ENCODE results near the gene ADAMTS10.
"Not testable (repeated sequence)": the region's sequence is repeated elsewhere in the genome, so short reads cannot be mapped to it uniquely, and the experiment has no call there.

The ADAMTS10 gene

GRCh38 chr19:8622886-8623285 lies 12.4 kb upstream of the ADAMTS10 start:
- peak; percentile 50 for DNase-seq

- DNase-seq = no peak
Measured at GRCh38 chr19:8618751-8619150, 8.2 kb upstream of the ADAMTS10 start.

- no peak for DNase-seq
Measured at GRCh38 chr19:8617984-8618383, 7.5 kb upstream of the ADAMTS10 start.

GRCh38 chr19:8617325-8617724 lies 6.8 kb upstream of the ADAMTS10 start:
- DNase-seq = not testable (repeated sequence)

GRCh38 chr19:8616861-8617260 lies 6.3 kb upstream of the ADAMTS10 start:
- no peak for DNase-seq

- peak; percentile 84 for DNase-seq
Measured at GRCh38 chr19:8615813-8616596, 5.5 kb upstream of the ADAMTS10 start.

- no peak for DNase-seq
Measured at GRCh38 chr19:8615024-8615423, 4.5 kb upstream of the ADAMTS10 start.

- DNase-seq = no peak
Measured at GRCh38 chr19:8614455-8614854, 3.9 kb upstream of the ADAMTS10 start.

- no peak for DNase-seq
Measured at GRCh38 chr19:8612807-8613171, 2.3 kb upstream of the ADAMTS10 start.

- DNase-seq = peak; percentile 36
Measured at GRCh38 chr19:8611877-8612806, 1.6 kb upstream of the ADAMTS10 start.

- DNase-seq = peak; percentile 52
Measured at GRCh38 chr19:8611391-8611876, 919 bp upstream of the ADAMTS10 start.

- DNase-seq = no peak
Measured at GRCh38 chr19:8610936-8611300, 403 bp upstream of the ADAMTS10 start.

- DNase-seq = peak; percentile 71
Measured at GRCh38 chr19:8609279-8610040, 1.1 kb downstream of the ADAMTS10 start.

GRCh38 chr19:8608941-8609278 lies 1.6 kb downstream of the ADAMTS10 start:
- no peak for DNase-seq

GRCh38 chr19:8607386-8607785 lies 3.1 kb downstream of the ADAMTS10 start:
- DNase-seq = no peak

GRCh38 chr19:8605514-8605913 lies 5.0 kb downstream of the ADAMTS10 start:
- DNase-seq = no peak

- no peak for DNase-seq
Measured at GRCh38 chr19:8601796-8602195, 8.7 kb downstream of the ADAMTS10 start.

- DNase-seq = no peak
Measured at GRCh38 chr19:8600816-8601215, 9.7 kb downstream of the ADAMTS10 start.

GRCh38 chr19:8600064-8600463 lies 10.5 kb downstream of the ADAMTS10 start:
- no peak for DNase-seq

GRCh38 chr19:8596168-8596567 lies 14.3 kb downstream of the ADAMTS10 start:
- DNase-seq = no peak

- no peak for DNase-seq
Measured at GRCh38 chr19:8595651-8596050, 14.9 kb downstream of the ADAMTS10 start.

- DNase-seq = no peak
Measured at GRCh38 chr19:8593931-8594330, 16.6 kb downstream of the ADAMTS10 start.
